SKM-1 treated with dmso at 0.1 percent for 144 hours (cell line): Measurements from ENCODE around the gene MKNK2.
"Not testable (repeated sequence)": the region's sequence is repeated elsewhere in the genome, so short reads cannot be mapped to it uniquely, and the experiment has no call there.

Experiments
- DNase-seq: peaks from one replicate; lab custom pipeline; 2025; ENCODE audit not compliant: unreplicated experiment; lab: John Stamatoyannopoulos, UW

The MKNK2 gene

DNA sequence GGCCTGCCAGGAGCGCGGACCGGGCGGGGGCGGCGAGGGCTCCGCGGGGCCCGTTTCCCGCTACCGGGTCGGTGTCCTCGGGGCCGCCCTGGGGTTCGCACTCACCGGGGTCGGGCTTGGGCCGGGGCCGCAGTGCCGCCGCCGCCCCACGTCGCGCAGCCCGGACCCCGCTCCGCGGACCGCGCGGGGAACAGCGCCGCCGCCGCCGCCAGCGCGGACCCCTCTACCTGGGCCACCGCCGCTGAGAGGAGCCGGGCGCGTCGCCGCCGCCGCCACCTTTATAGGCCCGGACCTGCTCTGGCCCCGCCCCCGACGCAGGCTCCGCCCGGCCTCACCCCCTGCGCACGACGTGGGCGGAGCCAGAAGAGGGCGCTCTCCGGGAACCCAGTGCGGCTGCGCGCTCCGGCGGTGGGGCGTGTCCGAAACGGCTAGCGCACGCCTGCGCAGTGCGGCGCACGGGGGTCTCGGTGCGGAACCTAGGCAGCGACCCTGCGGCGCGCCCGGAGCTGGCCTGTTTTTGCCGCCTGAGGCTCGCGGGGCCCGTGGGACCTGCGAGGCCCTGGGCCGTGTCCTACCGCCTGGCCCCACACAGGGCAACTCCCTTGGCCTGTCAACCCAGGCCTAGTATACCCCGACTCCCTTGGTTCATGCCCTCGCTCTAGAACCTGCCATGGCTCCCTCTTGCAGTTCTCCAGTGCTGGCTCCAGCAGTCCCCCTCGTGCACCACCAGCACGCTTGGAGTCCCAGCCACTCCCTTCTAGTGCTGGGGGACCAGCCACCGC lies at the start of gene MKNK2:
TSS of gene MKNK2 (minus strand) at position 254 of the 782 bp plus-strand sequence. CDS start 393 bp downstream, outside the sequence.
- peak; percentile 64 for DNase-seq

DNA sequence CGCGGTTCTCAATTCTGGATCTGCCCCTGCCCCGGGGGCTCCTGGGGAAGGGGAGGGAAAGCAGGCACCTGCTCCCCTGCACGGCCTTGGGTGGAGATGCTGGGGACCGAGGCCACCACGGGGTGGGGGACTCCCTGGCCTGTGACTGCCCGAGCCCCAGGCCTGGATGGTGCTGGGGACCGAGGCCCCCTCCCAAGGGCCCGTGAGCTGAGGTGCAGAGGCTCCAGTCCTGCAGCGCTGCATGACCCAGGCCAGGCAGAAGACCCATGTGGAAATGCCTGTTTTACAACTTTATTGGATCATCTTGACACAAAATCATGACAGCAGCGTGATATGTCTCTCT lies 49.6 kb upstream of the MKNK2 start:
- no peak for DNase-seq

DNA sequence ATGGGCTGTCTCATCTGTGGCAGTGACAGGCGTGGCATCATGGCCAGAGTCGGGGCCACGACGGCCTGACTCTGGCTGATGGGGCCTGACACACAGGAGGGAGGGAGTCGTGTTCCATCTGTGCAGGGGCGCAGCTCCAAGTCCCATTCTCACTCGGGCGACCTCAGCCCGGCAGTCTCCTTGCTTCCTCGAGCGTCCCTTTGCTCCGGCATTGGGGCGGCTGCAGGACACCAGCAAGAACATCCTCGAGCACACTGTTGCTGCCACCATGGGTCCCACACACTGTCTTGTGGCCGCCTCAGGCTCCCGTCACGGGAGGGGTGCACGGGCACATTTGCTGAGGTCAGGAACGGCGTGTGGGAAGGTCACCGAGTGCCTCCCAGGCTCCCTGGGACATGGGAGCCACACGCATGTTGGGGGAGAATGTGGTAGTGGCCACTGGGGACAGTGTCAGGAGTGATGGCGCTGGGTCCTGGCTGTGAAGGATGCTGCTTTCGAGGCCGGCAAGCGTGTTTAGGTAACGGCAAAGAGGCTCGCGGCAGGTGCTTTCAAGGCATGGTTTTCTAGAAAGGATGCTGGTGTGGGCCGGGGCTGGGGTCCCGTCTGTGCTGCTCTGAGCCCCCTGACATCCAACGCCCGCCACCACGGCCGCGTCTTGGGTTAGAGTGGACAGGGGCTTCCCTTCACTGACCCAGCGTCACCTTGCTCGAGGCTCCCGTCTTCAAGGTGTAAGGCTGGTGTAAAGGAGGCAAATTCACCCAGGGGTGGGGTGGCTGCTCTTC lies 49.1 kb upstream of the MKNK2 start:
- DNase-seq = no peak

DNA sequence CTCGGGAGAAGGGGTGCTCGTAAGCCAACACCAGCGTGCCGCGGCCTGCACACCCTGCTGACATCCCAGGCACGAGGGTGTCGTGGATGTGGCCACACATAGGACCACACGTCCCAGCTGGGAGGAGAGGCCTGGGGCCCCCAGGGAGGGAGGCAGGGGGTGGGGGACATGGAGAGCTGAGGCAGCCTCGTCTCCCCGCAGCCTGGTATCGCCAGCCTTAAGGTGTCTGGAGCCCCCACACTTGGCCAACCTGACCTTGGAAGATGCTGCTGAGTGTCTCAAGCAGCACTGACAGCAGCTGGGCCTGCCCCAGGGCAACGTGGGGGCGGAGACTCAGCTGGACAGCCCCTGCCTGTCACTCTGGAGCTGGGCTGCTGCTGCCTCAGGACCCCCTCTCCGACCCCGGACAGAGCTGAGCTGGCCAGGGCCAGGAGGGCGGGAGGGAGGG lies 48.0 kb upstream of the MKNK2 start:
- no peak for DNase-seq

DNA sequence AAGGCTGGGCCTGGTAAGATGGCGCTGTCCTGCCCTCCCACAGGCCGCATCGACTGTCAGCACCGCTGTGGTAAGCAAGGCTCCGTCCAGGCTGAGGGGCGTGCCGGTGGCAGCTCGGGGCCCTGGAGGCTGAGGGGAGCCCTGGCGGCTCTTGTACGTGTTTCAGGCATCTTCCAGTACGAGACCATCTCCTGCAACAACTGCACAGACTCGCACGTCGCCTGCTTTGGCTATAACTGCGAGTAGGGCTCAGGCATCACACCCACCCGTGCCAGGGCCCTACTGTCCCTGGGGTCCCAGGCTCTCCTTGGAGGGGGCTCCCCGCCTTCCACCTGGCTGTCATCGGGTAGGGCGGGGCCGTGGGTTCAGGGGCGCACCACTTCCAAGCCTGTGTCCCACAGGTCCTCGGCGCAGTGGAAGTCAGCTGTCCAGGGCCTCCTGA lies 46.9 kb upstream of the MKNK2 start:
- no peak for DNase-seq

DNA sequence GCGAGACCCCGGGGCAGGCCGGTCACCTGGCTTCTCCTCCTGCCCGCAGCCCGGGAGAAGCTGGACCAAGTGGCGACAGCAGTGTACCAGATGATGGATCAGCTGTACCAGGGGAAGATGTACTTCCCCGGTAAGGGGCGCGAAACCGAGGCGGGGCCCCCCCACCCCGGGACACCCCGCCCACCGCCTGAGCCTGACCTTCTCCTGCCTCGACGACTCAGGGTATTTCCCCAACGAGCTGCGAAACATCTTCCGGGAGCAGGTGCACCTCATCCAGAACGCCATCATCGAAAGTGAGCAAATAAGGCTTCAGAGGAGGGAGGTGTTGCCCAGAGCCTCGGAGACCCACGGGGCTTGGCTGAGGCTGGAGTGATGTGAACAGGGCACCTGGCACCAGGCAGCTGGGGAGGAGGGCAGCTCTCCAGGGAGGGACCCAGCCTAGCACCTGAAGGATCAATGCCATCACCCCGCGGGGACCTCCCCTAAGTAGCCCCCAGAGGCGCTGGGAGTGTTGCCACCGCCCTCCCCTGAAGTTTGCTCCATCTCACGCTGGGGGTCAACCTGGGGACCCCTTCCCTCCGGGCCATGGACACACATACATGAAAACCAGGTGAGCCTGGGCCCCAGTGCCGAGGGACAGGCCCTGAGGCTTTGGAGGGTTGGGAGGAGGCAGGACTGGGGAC lies 46.3 kb upstream of the MKNK2 start:
- DNase-seq = no peak

DNA sequence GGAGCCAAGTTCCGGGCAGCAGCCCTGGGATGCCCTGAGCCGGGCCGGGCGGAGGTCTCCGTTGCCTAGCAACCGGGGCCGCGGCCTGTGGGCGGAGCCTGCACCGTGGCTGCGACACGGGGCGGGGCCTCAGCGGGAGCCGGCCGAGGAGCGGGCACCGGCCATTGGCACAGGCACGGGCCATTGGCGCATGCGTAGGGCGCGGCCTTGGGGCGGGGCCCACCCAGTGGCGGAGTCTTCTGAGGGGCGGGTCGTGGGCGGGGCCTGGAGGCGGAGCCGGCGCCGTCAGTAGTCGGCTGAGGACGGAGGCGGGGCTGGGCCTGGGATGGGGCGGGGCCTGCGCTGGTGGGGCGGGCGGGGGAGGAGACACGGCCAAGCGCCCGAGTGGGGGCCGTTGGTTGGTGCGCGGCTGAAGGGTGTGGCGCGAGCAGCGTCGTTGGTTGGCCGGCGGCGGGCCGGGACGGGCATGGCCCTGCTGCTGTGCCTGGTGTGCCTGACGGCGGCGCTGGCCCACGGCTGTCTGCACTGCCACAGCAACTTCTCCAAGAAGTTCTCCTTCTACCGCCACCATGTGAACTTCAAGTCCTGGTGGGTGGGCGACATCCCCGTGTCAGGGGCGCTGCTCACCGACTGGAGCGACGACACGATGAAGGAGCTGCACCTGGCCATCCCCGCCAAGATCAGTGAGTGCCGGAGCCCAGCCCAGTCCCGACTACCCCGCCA lies 45.6 kb upstream of the MKNK2 start, which contains the start of gene IZUMO4:
TSS of gene IZUMO4 (plus strand) at position 436 of the 723 bp plus-strand sequence. CDS start at position 467, 31 bp downstream.
- DNase-seq = peak; percentile 79

DNA sequence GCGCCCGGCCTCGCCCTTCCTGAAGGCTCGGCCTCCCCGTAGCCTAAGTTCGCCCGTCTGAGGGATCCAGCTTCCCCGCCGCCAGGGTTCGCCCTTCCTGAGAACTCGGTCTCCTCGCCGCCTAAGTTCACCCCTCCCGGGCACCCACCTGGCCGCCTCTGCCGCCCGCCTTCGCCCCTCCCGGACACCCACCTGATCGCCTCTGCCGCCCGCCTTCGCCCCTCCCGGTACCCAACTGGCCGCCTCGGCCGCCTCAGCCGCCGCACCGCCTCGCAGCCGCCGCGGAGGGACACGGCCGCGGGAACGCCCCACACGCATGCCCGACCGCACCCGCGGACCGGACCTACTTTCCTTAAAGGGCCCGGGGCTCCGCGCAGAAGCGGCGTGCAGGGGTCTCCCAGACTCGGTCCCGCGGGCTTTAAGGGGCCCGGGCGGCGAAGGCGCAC lies 45.0 kb upstream of the MKNK2 start, which contains the start of gene MOB3A:
TSS of gene MOB3A (minus strand) at position 293 of the 446 bp plus-strand sequence. CDS start 17,766 bp downstream, outside the sequence.
- DNase-seq = peak; percentile 68

DNA sequence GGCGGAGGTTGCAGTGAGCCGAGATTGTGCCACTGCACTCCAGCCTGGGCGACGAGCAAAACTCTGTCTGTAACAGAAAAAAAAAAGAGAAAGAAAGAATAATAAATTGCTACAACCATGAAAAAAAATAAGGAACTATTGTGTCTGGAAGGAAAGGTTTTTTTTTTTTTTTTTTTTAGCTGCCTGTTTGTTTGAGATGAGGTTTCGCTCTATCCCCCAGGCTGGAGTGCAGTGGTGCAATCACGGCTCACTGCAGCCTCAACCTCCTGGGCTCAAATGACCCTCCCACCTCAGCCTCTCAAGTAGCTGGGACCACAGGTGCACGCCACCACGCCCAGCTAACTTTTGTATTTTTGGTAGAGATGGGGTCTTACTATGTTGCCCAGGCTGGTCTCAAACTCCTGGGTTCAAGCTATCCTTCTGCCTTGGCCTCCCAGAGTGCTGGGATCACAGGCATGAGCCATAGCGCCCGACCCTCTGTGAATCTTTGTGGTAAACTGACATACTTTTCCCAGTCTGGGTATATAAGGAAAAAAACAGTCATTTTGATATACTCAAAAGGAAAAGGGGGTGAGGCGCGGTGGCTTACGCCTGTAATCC lies 41.0 kb upstream of the MKNK2 start:
- DNase-seq = not testable (repeated sequence)

DNA sequence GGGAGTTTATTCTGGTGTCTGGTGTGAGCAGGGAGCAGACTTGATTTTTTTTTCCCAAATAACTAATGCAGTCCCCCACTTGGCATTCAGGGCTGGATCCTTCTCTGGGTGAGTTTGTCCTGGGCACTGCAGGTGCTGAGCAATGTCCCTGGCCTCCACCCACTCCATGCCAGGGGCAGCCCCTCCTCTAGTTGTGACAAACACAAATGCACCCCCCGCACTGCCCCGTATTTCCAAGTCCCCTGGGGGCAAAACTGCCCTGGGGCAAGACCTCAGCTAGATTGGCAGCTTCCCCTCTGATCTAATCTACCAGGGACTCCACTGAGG lies 38.6 kb upstream of the MKNK2 start:
- no peak for DNase-seq

DNA sequence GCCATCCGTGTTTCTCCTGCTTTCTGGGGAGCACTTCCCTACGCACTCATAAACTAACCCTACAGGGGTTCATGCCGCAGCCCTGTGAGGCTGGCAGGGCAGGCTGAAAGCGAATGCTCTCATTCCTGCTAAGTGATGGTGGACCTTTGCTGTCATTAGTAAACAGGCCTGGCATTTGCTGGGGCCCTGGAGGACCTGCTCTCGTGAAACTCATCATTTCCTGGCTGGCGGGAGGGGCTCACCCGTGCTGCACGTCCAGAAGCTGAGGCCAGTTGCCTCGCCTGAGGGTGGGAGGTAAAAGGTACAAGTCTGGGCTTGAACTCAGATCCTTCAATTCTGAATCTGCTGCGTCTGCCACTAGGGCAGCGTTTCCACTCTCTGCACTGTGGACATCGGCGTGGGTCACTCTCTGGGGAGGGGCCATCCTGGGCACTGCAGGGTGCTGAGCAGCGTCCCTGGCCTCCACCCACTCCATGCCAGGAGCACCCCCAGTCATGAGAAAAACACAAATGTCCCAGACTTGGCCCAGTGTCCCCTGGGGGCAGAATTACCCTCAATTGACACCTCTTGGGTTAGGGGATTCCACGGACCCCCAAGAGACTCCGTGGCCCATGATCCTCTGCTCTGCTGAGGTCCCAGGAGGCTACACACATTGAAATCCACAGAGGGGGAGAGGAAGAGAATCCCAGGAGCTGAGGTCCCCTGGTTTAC lies 38.1 kb upstream of the MKNK2 start:
- DNase-seq = no peak

DNA sequence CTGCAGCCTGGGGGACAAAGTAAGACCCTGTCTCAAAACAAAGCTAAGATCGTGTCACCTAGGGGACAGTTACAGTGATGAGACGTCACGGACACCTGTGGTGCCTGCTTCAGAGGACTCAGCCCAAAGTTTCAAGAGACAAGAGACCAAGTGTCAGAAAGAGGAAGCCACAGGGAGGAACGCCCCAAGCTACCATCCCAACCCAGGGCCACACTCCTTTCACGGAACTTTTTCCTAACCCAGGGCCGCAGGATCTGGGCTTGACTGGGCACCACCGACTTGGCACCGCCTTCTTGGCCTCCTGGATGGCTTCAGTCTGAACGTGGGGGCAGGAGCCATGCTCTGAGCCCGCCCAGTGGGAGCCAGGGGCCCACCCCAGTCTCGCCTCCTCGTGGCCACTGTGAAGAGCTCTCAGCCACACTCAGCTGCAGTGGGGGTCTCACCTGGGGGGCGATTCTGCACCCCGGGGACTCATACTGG lies 36.6 kb upstream of the MKNK2 start:
- peak; percentile 10 for DNase-seq

DNA sequence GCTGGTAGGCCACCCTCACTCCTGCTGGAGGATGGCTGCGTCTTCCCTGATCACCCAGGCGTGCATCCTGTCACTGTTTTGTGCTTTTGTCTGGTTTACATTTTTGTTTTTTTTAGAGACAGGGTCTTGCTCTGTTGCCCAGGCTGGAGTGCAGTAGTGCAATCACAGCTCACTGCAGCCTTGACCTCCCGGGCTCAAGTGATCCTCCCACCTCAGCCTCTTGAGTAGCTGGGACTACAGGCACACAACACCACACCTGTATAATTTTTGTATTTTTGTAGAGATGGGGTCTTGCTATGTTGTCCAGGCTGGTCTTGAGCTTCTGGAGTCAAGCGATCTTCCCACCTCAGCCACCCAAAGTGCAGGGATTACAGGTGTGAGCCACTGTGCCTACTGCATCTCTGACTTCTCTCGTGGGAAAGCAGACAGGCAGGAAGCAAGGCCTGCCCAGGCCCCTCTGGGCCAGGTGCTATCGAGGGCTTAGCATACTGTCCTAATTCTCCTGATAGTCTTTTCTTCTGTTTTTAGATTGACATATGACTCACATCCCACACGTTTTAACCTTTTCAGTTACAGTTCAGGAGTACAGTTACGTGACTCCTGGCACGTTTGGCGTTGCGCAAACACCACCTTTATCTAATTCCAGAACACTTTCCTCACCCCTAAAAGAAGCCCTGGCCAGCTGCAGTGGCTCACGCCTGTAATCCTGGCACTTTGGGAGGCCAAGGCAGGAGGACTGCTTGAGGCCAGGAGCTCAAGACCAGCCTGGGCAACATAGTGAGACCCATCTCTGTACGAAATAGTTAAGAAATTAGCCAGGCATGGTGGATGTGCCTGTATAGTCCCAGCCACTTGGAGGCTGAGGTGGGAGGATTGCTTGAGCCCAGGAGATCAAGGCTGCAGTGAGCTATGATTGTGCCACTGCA lies 35.9 kb upstream of the MKNK2 start:
- peak; percentile 24 for DNase-seq

DNA sequence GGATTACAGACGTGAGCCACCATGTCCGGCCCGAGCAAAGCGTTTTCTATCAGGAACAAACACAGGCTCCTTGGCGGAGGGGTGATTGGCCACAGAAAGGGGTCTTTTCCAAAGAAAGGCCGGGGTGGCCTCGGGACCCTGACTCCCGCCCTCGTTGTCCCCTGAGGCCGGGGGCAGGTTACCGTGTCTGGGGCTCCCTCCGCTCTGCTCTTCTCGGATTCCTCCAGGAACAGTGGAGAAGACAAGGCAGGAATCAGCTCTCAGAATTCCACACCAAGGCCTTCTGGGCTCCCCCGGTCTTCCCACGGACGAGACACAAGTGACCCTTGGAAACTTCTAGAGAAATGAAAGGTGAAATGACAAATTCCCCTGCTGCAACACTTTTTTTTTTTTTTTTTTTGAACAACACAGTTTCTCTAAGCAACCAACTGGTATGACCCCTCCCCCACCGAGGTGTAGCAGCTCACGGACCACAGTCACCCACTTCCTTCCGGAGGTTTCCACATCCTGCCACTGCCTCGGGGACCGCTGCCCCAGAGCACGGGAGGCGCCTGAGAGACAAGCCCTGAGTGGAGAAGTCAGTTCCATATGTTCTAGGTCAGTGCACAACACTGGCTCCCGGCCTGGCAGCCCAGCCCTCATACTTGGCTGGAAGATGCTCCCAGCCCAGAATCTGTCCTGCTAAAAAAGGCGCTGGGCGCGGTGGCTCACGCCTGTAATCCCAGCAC lies 34.1 kb upstream of the MKNK2 start:
- peak; percentile 93 for DNase-seq

DNA sequence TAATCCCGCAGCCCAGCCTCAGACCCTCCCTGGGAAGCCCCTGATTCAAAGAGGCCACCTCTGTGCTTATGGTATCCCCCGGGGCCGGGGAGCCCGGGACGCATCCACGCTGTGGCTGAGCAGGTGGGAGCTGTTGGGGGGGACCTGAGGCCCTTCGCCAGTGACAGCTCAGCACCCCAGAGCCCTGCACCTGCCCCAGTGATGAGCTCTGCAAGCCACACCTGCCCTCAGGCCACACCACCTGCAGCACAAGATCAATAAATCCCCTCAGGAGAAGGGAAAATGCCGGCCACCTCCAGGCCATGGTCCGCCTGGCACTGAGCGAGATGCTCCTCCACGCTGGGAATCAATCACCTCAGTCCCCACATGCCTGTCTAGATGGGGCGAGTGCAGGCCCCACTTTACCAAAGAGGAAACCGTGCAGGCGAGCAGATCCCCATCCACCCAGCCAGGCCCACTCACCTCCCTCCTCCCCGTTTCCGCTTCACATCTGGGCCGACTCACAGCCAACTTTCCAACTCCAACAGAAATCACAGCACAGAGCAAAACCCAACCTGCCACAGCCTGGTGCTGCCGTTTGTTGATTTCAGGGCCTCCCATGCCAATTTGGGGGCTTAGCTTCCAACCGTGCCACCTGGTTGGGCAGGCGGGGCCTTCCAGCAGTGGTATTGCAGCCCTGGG lies 32.3 kb upstream of the MKNK2 start:
- DNase-seq = no peak

DNA sequence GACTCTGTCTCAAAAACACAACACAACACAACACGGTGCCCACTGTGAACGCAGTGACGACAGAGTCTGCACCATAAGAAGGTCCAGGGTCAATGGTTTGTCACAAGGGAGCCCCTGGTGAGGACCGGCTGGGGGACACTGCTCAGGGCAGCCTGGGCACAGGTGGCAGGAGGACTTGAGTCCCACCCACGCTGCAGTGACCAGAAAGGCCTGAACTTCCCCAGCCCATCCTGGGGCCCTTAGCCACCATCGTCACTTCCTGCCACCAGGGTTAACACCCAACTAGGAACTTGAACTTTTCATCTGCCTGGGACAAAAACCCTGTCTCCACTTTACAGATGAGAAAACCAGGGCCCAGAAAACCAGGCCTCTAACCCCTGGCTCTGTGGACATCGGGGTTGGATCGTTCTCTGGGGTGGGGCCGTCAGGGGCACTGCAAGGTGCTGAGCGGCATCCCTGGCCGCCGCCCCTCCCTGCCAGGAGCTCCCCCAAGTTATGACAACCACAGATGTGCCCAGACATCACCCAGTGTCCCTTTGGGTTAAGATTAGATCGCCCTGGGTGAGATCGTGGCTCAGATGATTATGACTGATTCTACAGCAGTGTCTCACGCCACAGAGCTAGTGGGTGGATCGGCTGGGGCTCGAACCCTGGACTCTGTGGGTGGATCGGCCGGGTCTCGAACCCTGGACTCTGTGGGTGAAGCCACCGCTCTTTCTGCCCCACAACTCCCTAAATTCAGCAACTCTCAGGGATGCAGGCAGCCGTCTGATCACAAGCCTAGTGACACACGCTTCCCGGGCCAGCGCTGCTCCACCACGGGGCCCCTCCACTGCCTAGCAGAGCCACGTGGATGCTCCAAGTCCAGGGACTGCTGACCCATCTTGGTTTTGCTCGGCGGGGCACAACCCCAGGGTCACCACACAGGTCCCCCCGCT lies 31.1 kb upstream of the MKNK2 start:
- peak; percentile 38 for DNase-seq
